SU-DHL-6 (cell line): ENCODE data around the gene SERPINA1.

Experiments
- EZH2phosphoT487 ChIP-seq: fragments of 200-600 bp; sonication (generic), shearing (Covaris generic); conservative IDR thresholded peaks from 2 replicates; pipeline ENCODE4 v1.6.1; 2018; ENCODE audit warnings: mild to moderate bottlenecking, antibody characterized with exemption, low read length, moderate library complexity, mixed read lengths
- TF ChIP-seq, protein P1 (sequence below): fragments of 200-600 bp; sonication (generic); IDR thresholded peaks from one replicate; pipeline ENCODE4 v1.5.1; 2017; ENCODE audit warnings: antibody characterized with exemption, mild to moderate bottlenecking, low read length, moderate library complexity; ENCODE audit not compliant: insufficient read depth, poor library complexity, severe bottlenecking

DNA sequence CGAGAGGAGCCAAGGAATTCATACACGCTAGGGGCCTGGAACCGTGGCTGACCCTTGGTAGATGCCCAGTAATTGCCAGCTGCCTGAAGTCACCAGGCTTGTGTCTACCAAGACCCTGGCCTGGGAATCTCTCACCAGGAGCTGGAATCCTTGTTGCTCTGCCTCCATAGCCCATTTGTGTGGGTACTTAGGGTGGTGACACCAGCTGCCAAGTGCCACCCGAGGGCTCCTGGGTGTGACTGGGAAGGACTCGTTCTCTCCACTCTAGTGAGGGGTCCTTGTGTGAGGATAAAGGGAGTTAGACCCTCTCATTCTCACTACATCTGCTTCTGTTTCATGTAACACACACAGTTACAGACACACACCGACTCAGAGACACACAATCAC lies 17.9 kb downstream of the SERPINA1 start:
- TF ChIP-seq, protein P1, sequence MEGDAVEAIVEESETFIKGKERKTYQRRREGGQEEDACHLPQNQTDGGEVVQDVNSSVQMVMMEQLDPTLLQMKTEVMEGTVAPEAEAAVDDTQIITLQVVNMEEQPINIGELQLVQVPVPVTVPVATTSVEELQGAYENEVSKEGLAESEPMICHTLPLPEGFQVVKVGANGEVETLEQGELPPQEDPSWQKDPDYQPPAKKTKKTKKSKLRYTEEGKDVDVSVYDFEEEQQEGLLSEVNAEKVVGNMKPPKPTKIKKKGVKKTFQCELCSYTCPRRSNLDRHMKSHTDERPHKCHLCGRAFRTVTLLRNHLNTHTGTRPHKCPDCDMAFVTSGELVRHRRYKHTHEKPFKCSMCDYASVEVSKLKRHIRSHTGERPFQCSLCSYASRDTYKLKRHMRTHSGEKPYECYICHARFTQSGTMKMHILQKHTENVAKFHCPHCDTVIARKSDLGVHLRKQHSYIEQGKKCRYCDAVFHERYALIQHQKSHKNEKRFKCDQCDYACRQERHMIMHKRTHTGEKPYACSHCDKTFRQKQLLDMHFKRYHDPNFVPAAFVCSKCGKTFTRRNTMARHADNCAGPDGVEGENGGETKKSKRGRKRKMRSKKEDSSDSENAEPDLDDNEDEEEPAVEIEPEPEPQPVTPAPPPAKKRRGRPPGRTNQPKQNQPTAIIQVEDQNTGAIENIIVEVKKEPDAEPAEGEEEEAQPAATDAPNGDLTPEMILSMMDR, result no peak
- TF ChIP-seq EZH2phosphoT487, result no peak
